GM12878 (cell line): ENCODE results near the gene UACA. TPM values are rescaled to one million over a fixed set of nuclear protein-coding genes. Genes with fewer than 3 reads are reported as not detected.

ENCODE experiments used
- ATAC-seq: fragments of 200-7000 bp; cut with Tn5 transposase; 3 replicates; pipeline ENCODE4 v1.9.1; 2020; ENCODE audit warnings: mild to moderate bottlenecking, moderate library complexity
- BruUV-seq: library from RNA; stranded (reverse); fragments of 400-500 nt; replicated peaks from 2 replicates; lab custom pipeline; 2021; lab: Mats Ljungman, UMichigan
- CTCF ChIA-PET: fragments of 300-600 bp; sonication (Branson Sonifier 250); formaldehyde crosslinking; extraction: SDS; loops from one replicate; lab custom pipeline; 2021; ENCODE audit warnings: inconsistent platforms; lab: Yijun Ruan, JAX
- POLR2A ChIA-PET: fragments of 350-600 bp; formaldehyde crosslinking; extraction: SDS; loops from one replicate; lab custom pipeline; 2021; ENCODE audit warnings: inconsistent platforms; lab: Charles Lee
- RAD21 ChIA-PET: fragments of 300-600 bp; sonication (Branson Sonifier 250); formaldehyde crosslinking; loops from one replicate; lab custom pipeline; 2023; ENCODE audit warnings: antibody characterized with exemption; ENCODE audit not compliant: unreplicated experiment; lab: Charles Lee
- SMC1A ChIA-PET: fragments of 300-600 bp; sonication (Branson Sonifier 250); formaldehyde crosslinking; loops from one replicate; lab custom pipeline; 2023; ENCODE audit not compliant: unreplicated experiment, uncharacterized antibody; lab: Charles Lee
- DNase-seq: peaks from one replicate; pipeline ENCODE4 v3.0.0-alpha.2; 2011; ENCODE audit warnings: low read depth, low spot score
- FAIRE-seq: peaks from 3 replicates; lab custom pipeline; 2011; peaks lifted over from hg19 to GRCh38; lab: Jason Lieb, UNC
- H2AFZ ChIP-seq: 2 replicates; pipeline ENCODE4 v1.6.0; 2011; ENCODE audit warnings: low read depth, low read length, control low read depth; ENCODE audit not compliant: control insufficient read depth
- H3K27ac ChIP-seq: 2 replicates; pipeline ENCODE4 v1.5.1; 2011; ENCODE audit warnings: control low read depth; ENCODE audit not compliant: control insufficient read depth, insufficient read depth
- H3K27me3 ChIP-seq, 2 experiments: replicated peaks in 1 of 2; 2 replicates each; pipeline versions ENCODE4 v1.6.0 to v1.6.1; 2011; ENCODE audit warnings: low read length in 1 of 2; ENCODE audit not compliant: control insufficient read depth in 2 of 2, insufficient read depth in 2 of 2
- H3K36me3 ChIP-seq, 2 experiments: 2 replicates each; pipeline ENCODE4 v1.5.1; 2011; ENCODE audit warnings: low read length in 1 of 2; ENCODE audit not compliant: control insufficient read depth in 2 of 2, insufficient read depth in 2 of 2
- H3K4me1 ChIP-seq: 2 replicates; pipeline ENCODE4 v1.6.1; 2011; ENCODE audit warnings: mild to moderate bottlenecking, low read length, moderate library complexity, mixed read lengths; ENCODE audit not compliant: control insufficient read depth, insufficient read depth
- H3K4me2 ChIP-seq: 2 replicates; pipeline ENCODE4 v1.6.0; 2011; ENCODE audit warnings: control low read depth; ENCODE audit not compliant: control insufficient read depth, insufficient read depth
- H3K4me3 ChIP-seq: fragments of 200-600 bp; sonication (generic); 2 replicates; pipeline ENCODE4 v1.5.1; 2016
- H3K79me2 ChIP-seq: 2 replicates; pipeline ENCODE4 v1.6.0; 2011; ENCODE audit warnings: low read length; ENCODE audit not compliant: control insufficient read depth, insufficient read depth
- H3K9ac ChIP-seq: 2 replicates; pipeline ENCODE4 v1.8.0; 2011; ENCODE audit warnings: low read length, control low read depth, mixed read lengths; ENCODE audit not compliant: control insufficient read depth, insufficient read depth
- H3K9me3 ChIP-seq: replicated peaks from 3 replicates; pipeline ENCODE4 v1.5.1; 2011; ENCODE audit warnings: mild to moderate bottlenecking, low read length; ENCODE audit not compliant: control insufficient read depth, insufficient read depth
- H4K20me1 ChIP-seq: 2 replicates; pipeline ENCODE4 v1.6.0; 2011; ENCODE audit not compliant: control insufficient read depth, insufficient read depth
- BCL11A ChIP-seq: IDR thresholded peaks from 2 replicates; pipeline ENCODE4 v1.6.1; 2011; ENCODE audit warnings: low read depth, low read length
- CREM ChIP-seq: IDR thresholded peaks from 2 replicates; pipeline ENCODE4 v1.6.1; 2014; ENCODE audit warnings: antibody characterized with exemption, low read depth
- E2F8 ChIP-seq: fragments of 450-650 bp; IDR thresholded peaks from 2 replicates; pipeline ENCODE4 v1.6.1; 2018; ENCODE audit warnings: mild to moderate bottlenecking, low read depth, moderate library complexity; ENCODE audit not compliant: partially characterized antibody
- EGR1 ChIP-seq, 2 experiments: IDR thresholded peaks; 1 replicate in 1 of 2; 2 replicates in 1 of 2; pipeline ENCODE4 v1.6.1; 2011 to 2012; ENCODE audit warnings: low read depth in 2 of 2, low read length in 2 of 2, borderline replicate concordance in 1 of 2, mild to moderate bottlenecking in 1 of 2, moderate library complexity in 1 of 2
- GATAD2B ChIP-seq: fragments of 450-650 bp; conservative IDR thresholded peaks from 2 replicates; pipeline ENCODE4 v1.6.1; 2017; ENCODE audit warnings: low read depth, mild to moderate bottlenecking, moderate library complexity
- POLR2AphosphoS2 ChIP-seq: IDR thresholded peaks from 2 replicates; pipeline ENCODE4 v1.6.1; 2011; ENCODE audit warnings: low read depth, mild to moderate bottlenecking, low read length, improper control_type of control experiment, moderate library complexity
- PRDM15 ChIP-seq: fragments of 450-650 bp; formaldehyde crosslinking; IDR thresholded peaks from 2 replicates; pipeline ENCODE4 v1.4.0; 2020; ENCODE audit warnings: mild to moderate bottlenecking, moderate library complexity
- SUPT20H ChIP-seq: IDR thresholded peaks from 2 replicates; pipeline ENCODE4 v1.6.1; 2011; ENCODE audit warnings: low read depth, mild to moderate bottlenecking, low read length, moderate library complexity, borderline replicate concordance; ENCODE audit not compliant: control insufficient read depth
- TBL1XR1 ChIP-seq: IDR thresholded peaks from 2 replicates; pipeline ENCODE4 v1.6.1; 2012; ENCODE audit warnings: low read depth, low read length, improper control_type of control experiment
- TCF3 ChIP-seq: IDR thresholded peaks from 2 replicates; pipeline ENCODE4 v1.6.1; 2012; ENCODE audit warnings: low read depth, mild to moderate bottlenecking, low read length, borderline replicate concordance; ENCODE audit not compliant: insufficient read depth
- WGBS: methylation state at CpG from one replicate; pipeline ENCODE4 v1.1.6; 2016; ENCODE audit warnings: low lambda C conversion rate; ENCODE audit not compliant: insufficient replicate concordance, insufficient coverage; ENCODE audit errors: missing lambda C conversion rate; 5-methylcytosine and 5-hydroxymethylcytosine counted together
- in situ Hi-C: fragments of 300-500 bp; cut with MboI; formaldehyde crosslinking; loops from 9 replicates; pipeline ENCODE4 v1.14.3; 2018; ENCODE audit warnings: mixed read lengths
- intact Hi-C: fragments of 100-400 bp; cut with micrococcal nuclease; formaldehyde crosslinking; loops from one replicate; pipeline ENCODE4 v1.14.2; 2022; ENCODE audit not compliant: unreplicated experiment
- polyA plus RNA-seq, 11 experiments: library from polyadenylated mRNA; depleted of rRNA in 4 of 11; unstranded in 6 of 11; stranded (reverse) in 5 of 11; fragments of >200 nt; fragmentation: Nextera tagmentation in 4 of 11; fragmentation: Illumina TruSeq in 1 of 11; extraction: Ambion mirVana in 4 of 11; extraction: Trizol in 1 of 11; gene quantifications; 1 replicate in 1 of 11; 2 replicates in 10 of 11; pipeline versions ENCODE4 v1.2.1 to v1.2.3, GENCODE V29; 2011 to 2016; ENCODE audit warnings: inconsistent platforms in 2 of 11, missing spikeins in 2 of 11, low read depth in 1 of 11
- total RNA-seq, 4 experiments: library from RNA; depleted of rRNA in 3 of 4; stranded (reverse); fragments of >200 nt in 3 of 4; fragmentation: Illumina TruSeq in 1 of 4; extraction: Trizol in 1 of 4; gene quantifications; 2 replicates each; pipeline versions ENCODE4 v1.2.1 to v1.2.3, GENCODE V29; 2013 to 2021
- TF ChIP-seq, protein P1 (sequence below): fragments of 450-650 bp; IDR thresholded peaks from 2 replicates; pipeline ENCODE4 v1.6.1; 2017; ENCODE audit warnings: low read depth, mild to moderate bottlenecking, moderate library complexity
- TF ChIP-seq, protein P2 (sequence below): IDR thresholded peaks from 2 replicates; pipeline ENCODE4 v1.6.1; 2011; ENCODE audit warnings: mild to moderate bottlenecking, low read depth, low read length, moderate library complexity; ENCODE audit not compliant: insufficient replicate concordance

Gene UACA
- total and polyA plus RNA-seq, 10 of the 15 experiments (the other 5 are each of a cell fraction or from before 2014, with no cell fraction given), result 0.30 to 4.0 (median 2.0) TPM

DNA sequence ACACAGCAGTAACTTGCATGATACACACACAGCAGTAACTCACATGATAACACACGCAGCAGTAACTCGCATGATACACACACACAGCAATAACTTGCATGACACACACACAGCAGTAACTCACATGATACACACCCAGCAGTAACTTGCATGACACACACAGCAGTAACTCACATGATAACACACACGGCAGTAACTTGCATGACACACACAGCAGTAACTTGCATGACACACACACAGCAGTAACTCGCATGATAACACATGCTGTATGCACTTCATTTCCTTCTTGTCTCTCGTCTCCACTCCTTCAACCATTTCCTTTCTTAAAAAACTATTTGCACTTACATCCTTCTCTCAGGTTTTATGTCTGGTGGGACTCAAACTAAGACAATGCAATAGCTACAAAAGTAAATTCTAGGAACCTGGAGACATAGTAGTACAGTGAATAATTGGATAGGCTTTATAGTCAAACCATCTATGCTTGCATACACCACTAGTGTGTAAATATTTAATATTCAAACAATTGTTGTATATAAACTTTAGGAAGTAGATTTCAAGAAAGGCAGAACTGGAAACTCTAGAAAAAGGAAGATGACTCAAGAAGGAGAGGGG lies 130.8 kb downstream of the UACA start (continued):
- no peak for TF ChIP-seq PRDM15 (CRISPR knock-in tag)
- no peak for TF ChIP-seq POLR2AphosphoS2
- TF ChIP-seq GATAD2B, result no peak
- TF ChIP-seq, protein P1, sequence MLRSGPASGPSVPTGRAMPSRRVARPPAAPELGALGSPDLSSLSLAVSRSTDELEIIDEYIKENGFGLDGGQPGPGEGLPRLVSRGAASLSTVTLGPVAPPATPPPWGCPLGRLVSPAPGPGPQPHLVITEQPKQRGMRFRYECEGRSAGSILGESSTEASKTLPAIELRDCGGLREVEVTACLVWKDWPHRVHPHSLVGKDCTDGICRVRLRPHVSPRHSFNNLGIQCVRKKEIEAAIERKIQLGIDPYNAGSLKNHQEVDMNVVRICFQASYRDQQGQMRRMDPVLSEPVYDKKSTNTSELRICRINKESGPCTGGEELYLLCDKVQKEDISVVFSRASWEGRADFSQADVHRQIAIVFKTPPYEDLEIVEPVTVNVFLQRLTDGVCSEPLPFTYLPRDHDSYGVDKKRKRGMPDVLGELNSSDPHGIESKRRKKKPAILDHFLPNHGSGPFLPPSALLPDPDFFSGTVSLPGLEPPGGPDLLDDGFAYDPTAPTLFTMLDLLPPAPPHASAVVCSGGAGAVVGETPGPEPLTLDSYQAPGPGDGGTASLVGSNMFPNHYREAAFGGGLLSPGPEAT, result no peak

- ChIA-PET POLR2A (no interaction called here), RAD21 (no interaction called here), CTCF (no interaction called here), SMC1A (no interaction called here)
- 52% methylated on average over 4 of the region's 4 CpGs for WGBS
- no peaks in the 10 kb centered on the region for H4K20me1 ChIP-seq
- no peaks in the 10 kb centered on the region for H3K79me2 ChIP-seq
- FAIRE-seq (no peak), ATAC-seq (no peak), DNase-seq (no peak)
- H3K9ac ChIP-seq, result no peak overlapping the region
- H3K36me3 ChIP-seq, result no peaks in the 10 kb centered on the region
- no peak overlapping the region for H3K4me3 ChIP-seq
- peaks cover 0 to 1% of the 10 kb centered on the region in 2 experiments; a peak in 1 of 4 replicates for H3K27me3 ChIP-seq
- BruUV-seq, result no TSS peak
- no peak overlapping the region for H2AFZ ChIP-seq
- H3K9me3 ChIP-seq, result no peaks in the 10 kb centered on the region
- no peaks in the 10 kb centered on the region for H3K4me1 ChIP-seq
- no peak overlapping the region for H3K27ac ChIP-seq
- in situ Hi-C loops (no loop called here), intact Hi-C loops (no loop called here)
- H3K4me2 ChIP-seq, result no peak overlapping the region
- TF ChIP-seq BCL11A, result no peak
- TF ChIP-seq E2F8, result no peak
- TF ChIP-seq EGR1 (IDR thresholded peaks at IDR 0.05; ENCODE audit: borderline replicate concordance in 1 of 2, low read depth in 2 of 2, low read length in 2 of 2), result no peak
- no peak for TF ChIP-seq SUPT20H
- TF ChIP-seq, protein P2, sequence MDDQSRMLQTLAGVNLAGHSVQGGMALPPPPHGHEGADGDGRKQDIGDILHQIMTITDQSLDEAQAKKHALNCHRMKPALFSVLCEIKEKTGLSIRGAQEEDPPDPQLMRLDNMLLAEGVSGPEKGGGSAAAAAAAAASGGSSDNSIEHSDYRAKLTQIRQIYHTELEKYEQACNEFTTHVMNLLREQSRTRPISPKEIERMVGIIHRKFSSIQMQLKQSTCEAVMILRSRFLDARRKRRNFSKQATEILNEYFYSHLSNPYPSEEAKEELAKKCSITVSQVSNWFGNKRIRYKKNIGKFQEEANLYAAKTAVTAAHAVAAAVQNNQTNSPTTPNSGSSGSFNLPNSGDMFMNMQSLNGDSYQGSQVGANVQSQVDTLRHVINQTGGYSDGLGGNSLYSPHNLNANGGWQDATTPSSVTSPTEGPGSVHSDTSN, result no peak
- no peak for TF ChIP-seq TBL1XR1
- TF ChIP-seq CREM, result no peak
- no peak for TF ChIP-seq TCF3
Observed at GRCh38 chr15:70632079-70632478, 131.3 kb downstream of the UACA start.
